Fibroblast of lung (primary cell): ENCODE results near the gene ARHGDIA. TPM values are rescaled to one million over a fixed set of nuclear protein-coding genes. Genes with fewer than 3 reads are reported as not detected.

Source experiments
- DNase-seq, 2 donors: peaks; one replicate each; pipeline versions ENCODE4 v3.0.0 to v3.0.0-alpha.2; 2010; ENCODE audit warnings: low read depth in 2 of 2
- H2AFZ ChIP-seq: 2 replicates; pipeline ENCODE4 v1.5.1; 2012; ENCODE audit warnings: low read length, control low read depth, inconsistent platforms
- H3K27ac ChIP-seq: 2 replicates; pipeline ENCODE4 v1.5.1; 2011; ENCODE audit warnings: low read length, control low read depth; ENCODE audit not compliant: insufficient read depth
- H3K27me3 ChIP-seq: 2 replicates; pipeline ENCODE4 v1.5.1; 2011; ENCODE audit warnings: mild to moderate bottlenecking, low read length; ENCODE audit not compliant: control insufficient read depth, insufficient read depth
- H3K36me3 ChIP-seq: 2 replicates; pipeline ENCODE4 v1.5.1; 2011; ENCODE audit warnings: low read length; ENCODE audit not compliant: control insufficient read depth, insufficient read depth
- H3K4me1 ChIP-seq: 2 replicates; pipeline ENCODE4 v1.5.1; 2011; ENCODE audit warnings: low read length; ENCODE audit not compliant: control insufficient read depth, insufficient read depth; ENCODE audit errors: extremely low read depth
- H3K4me2 ChIP-seq: 2 replicates; pipeline ENCODE4 v1.5.1; 2011; ENCODE audit warnings: low read length, control low read depth; ENCODE audit not compliant: insufficient read depth; ENCODE audit errors: extremely low read depth
- H3K4me3 ChIP-seq, 4 experiments: fragments of 200-600 bp in 1 of 4; sonication (generic) in 1 of 4; replicated peaks in 1 of 4; 2 replicates each; pipeline ENCODE4 v1.5.1; 2011 to 2016; ENCODE audit warnings: low read length in 4 of 4, low read depth in 3 of 4, mild to moderate bottlenecking in 3 of 4, control low read depth in 2 of 4, inconsistent platforms in 1 of 4, mixed read lengths in 1 of 4; ENCODE audit not compliant: insufficient read depth in 1 of 4; ENCODE audit errors: control extremely low read depth in 1 of 4
- H3K79me2 ChIP-seq: 2 replicates; pipeline ENCODE4 v1.5.1; 2012; ENCODE audit warnings: mild to moderate bottlenecking, low read length, inconsistent platforms; ENCODE audit not compliant: control insufficient read depth, insufficient read depth
- H3K9ac ChIP-seq: 2 replicates; pipeline ENCODE4 v1.5.1; 2011; ENCODE audit warnings: mild to moderate bottlenecking, low read length, control low read depth; ENCODE audit not compliant: insufficient read depth
- H3K9me3 ChIP-seq: 2 replicates; pipeline ENCODE4 v1.5.1; 2012; ENCODE audit warnings: low read depth, low read length; ENCODE audit not compliant: control insufficient read depth, insufficient read depth
- H4K20me1 ChIP-seq: 2 replicates; pipeline ENCODE4 v1.5.1; 2011; ENCODE audit warnings: low read length; ENCODE audit not compliant: control insufficient read depth, insufficient read depth; ENCODE audit errors: extremely low read depth
- EZH2 ChIP-seq: IDR thresholded peaks from 2 replicates; pipeline ENCODE4 v1.5.1; 2012; ENCODE audit warnings: low read length, control low read depth, mild to moderate bottlenecking; ENCODE audit errors: missing control alignments
- polyA plus RNA-seq, 2 donors: library from polyadenylated mRNA; depleted of rRNA in 1 of 2; stranded (reverse) in 1 of 2; unstranded in 1 of 2; fragments of >200 nt; gene quantifications; 2 replicates each; pipeline ENCODE4 v1.2.1, GENCODE V29; 2011 to 2012; ENCODE audit warnings: missing spikeins in 1 of 2
- total RNA-seq: library from RNA; depleted of rRNA; stranded (reverse); fragments of >200 nt; gene quantifications from 2 replicates; pipeline ENCODE4 v1.2.1, GENCODE V29; 2014
- TF ChIP-seq, protein P1 (sequence below), 2 donors: IDR thresholded peaks in 1 of 2; conservative IDR thresholded peaks in 1 of 2; 1 replicate in 1 of 2; 2 replicates in 1 of 2; pipeline ENCODE4 v1.5.1; 2011 to 2012; ENCODE audit warnings: low read length in 2 of 2, control low read depth in 1 of 2, inconsistent platforms in 1 of 2, low read depth in 1 of 2, mild to moderate bottlenecking in 1 of 2

ARHGDIA gene
- total and polyA plus RNA-seq, 2 donors (not counting 1 experiment from before 2014, with no cell fraction given) = 95.0 to 164 TPM

DNA sequence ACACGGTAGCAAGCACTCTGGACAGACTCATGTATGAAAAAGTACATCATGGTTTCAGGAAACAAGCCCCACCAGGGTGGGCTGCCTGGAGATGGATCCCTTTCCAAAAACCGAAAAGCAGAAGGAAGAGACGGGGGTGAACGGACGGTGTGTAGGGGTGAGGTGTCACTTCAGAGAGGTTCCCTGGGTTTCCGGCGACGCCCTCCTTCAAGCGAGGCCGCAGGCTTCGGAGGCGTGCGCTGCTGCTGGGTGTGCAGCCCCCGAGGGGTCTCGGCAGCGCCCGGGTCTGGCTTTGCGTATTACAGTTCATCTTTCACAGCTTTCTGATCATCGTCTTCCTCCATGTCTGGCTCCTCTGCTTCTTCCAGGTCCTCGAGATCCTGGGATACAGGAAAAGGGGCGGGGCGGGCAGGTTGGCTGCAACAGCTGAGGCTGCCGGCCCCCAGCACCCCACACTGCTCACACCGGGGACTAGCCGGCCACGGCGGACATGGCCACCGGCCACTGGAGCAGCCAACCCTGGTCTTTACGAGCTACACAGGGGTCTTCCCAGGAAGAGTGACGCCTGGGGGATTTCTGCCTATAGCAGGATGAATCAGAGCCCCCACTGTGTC is 27.3 kb downstream of the ARHGDIA start:
- no peaks in the 10 kb centered on the region for H3K27me3 ChIP-seq
- no peaks in the 10 kb centered on the region for H4K20me1 ChIP-seq
- H3K4me2 ChIP-seq = no peak overlapping the region
- H3K4me1 ChIP-seq = no peaks in the 10 kb centered on the region
- H3K9ac ChIP-seq = no peak overlapping the region
- peak overlapping the region; percentile 53 for H3K27ac ChIP-seq
- H2AFZ ChIP-seq = no peak overlapping the region
- no peaks in the 10 kb centered on the region for H3K79me2 ChIP-seq
- no peak for DNase-seq
- no peak for TF ChIP-seq EZH2
- TF ChIP-seq, protein P1, sequence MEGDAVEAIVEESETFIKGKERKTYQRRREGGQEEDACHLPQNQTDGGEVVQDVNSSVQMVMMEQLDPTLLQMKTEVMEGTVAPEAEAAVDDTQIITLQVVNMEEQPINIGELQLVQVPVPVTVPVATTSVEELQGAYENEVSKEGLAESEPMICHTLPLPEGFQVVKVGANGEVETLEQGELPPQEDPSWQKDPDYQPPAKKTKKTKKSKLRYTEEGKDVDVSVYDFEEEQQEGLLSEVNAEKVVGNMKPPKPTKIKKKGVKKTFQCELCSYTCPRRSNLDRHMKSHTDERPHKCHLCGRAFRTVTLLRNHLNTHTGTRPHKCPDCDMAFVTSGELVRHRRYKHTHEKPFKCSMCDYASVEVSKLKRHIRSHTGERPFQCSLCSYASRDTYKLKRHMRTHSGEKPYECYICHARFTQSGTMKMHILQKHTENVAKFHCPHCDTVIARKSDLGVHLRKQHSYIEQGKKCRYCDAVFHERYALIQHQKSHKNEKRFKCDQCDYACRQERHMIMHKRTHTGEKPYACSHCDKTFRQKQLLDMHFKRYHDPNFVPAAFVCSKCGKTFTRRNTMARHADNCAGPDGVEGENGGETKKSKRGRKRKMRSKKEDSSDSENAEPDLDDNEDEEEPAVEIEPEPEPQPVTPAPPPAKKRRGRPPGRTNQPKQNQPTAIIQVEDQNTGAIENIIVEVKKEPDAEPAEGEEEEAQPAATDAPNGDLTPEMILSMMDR (conservative IDR thresholded peaks at IDR 0.05 in 1 of 2, IDR thresholded peaks at IDR 0.05 in 1 of 2; ENCODE audit: low read depth in 1 of 2, low read length in 2 of 2) = no peak
- peaks cover 43% of the 10 kb centered on the region for H3K36me3 ChIP-seq
- H3K4me3 ChIP-seq = no peak overlapping the region
- H3K9me3 ChIP-seq = no peaks in the 10 kb centered on the region

DNA sequence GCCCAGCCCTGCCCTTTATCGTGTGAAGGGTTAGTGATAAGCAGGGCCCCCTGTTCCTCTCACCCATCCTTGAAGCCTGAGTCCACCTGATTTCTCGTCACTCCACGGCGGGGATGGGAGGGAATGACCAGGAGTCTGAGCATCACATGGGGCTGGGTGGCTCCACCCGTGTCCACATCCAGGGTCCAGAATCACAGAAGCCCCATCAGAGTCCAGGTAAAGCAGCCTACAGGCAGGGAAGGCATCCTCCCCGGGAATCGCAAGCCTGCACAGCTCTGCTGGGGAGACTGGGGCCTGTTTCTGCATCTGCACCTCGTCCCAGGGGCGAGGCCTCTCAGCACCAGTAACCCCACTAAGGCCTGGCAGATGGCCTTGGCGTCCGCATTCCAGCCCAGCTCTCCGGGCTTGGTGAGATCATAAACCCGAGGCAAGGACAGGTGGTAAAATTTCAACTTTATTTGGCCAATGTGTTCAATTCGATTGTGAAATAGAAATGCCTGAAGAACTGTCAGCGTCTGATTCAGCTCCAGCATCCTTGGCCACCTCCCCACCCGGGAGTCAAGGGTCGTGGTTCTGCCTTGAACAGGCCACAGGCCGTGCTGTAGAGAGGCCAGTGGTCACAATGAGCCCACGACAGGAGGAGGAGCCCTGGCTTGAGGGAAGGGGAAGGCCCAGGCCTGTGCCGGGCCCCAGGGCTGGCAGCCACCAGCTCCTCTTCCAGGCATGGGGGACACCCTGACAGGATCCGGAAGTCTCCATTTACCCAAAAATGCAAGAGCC is 28.2 kb downstream of the ARHGDIA start:
- H3K36me3 ChIP-seq = peaks cover 43% of the 10 kb centered on the region

DNA sequence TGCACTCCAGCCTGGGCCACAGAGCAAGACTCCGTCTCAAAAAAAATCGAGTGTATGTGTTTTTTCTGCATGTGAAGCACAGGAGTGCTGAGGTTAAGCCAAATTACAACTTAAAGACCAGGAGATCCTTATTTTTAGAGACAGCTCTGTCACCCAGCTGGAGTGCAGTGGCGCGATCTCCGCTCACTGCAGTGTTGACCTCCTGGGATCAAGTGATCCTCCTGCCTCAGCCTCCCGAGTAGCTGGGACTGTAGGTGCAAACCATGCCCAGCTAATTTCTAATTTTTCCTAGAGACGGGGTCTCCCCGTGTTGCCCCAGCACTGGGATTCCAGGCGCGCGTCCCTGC is 28.8 kb downstream of the ARHGDIA start:
- Histone ChIP-seq H3K4me1 (no peaks in the 10 kb centered on the region), H3K9ac (no peak overlapping the region), H2AFZ (no peak overlapping the region), H3K36me3 (peaks cover 41% of the 10 kb centered on the region), H3K4me3 (no peak overlapping the region), H4K20me1 (no peaks in the 10 kb centered on the region), H3K4me2 (no peak overlapping the region), H3K79me2 (no peaks in the 10 kb centered on the region), H3K27me3 (no peaks in the 10 kb centered on the region), H3K9me3 (no peaks in the 10 kb centered on the region), H3K27ac (no peak overlapping the region)
- DNase-seq = no peak
- no peak for TF ChIP-seq EZH2
- TF ChIP-seq, protein P1 (conservative IDR thresholded peaks at IDR 0.05 in 1 of 2, IDR thresholded peaks at IDR 0.05 in 1 of 2; ENCODE audit: low read depth in 1 of 2, low read length in 2 of 2) = no peak

More for the DNA sequence above, 28.2 kb downstream of the ARHGDIA start:
- peak overlapping the region; percentile 53 for H3K27ac ChIP-seq
- no peak overlapping the region for H2AFZ ChIP-seq
- no peak for TF ChIP-seq EZH2
- TF ChIP-seq, protein P1 (conservative IDR thresholded peaks at IDR 0.05 in 1 of 2, IDR thresholded peaks at IDR 0.05 in 1 of 2; ENCODE audit: low read depth in 1 of 2, low read length in 2 of 2) = no peak
- DNase-seq = peak in 1 of 2 donors; percentile 55
- no peaks in the 10 kb centered on the region for H3K4me1 ChIP-seq
- H4K20me1 ChIP-seq = no peaks in the 10 kb centered on the region
- no peaks in the 10 kb centered on the region for H3K79me2 ChIP-seq
- no peak overlapping the region for H3K4me2 ChIP-seq
- H3K9me3 ChIP-seq = no peaks in the 10 kb centered on the region
- H3K27me3 ChIP-seq = no peaks in the 10 kb centered on the region
- H3K9ac ChIP-seq = no peak overlapping the region
- no peak overlapping the region for H3K4me3 ChIP-seq
